Neuronal stem cell (in vitro differentiated cells): ENCODE results near the gene RIN3.
A peak's percentile ranks its signal among the peaks of the same experiment; 100 is the strongest.

Source experiments
- DNase-seq: peaks from one replicate; pipeline ENCODE4 v3.0.0-alpha.2; 2013; ENCODE audit warnings: low spot score
- H2AFZ ChIP-seq: one replicate; pipeline ENCODE4 v1.6.1; 2013; ENCODE audit warnings: mild to moderate bottlenecking, low read length, inconsistent platforms
- H2AK5ac ChIP-seq: 2 replicates; pipeline ENCODE4 v1.6.1; 2013; ENCODE audit warnings: low read depth, mild to moderate bottlenecking, inconsistent platforms, low read length, moderate library complexity, mixed read lengths
- H2BK120ac ChIP-seq: 2 replicates; pipeline ENCODE4 v1.6.1; 2013; ENCODE audit warnings: low read depth, mild to moderate bottlenecking, inconsistent platforms, low read length, moderate library complexity, mixed read lengths
- H2BK12ac ChIP-seq: one replicate; pipeline ENCODE4 v1.6.1; 2013; ENCODE audit warnings: low read length, inconsistent platforms
- H2BK15ac ChIP-seq: 2 replicates; pipeline ENCODE4 v1.6.1; 2013; ENCODE audit warnings: mild to moderate bottlenecking, low read length, inconsistent platforms, mixed read lengths
- H2BK5ac ChIP-seq: one replicate; pipeline ENCODE4 v1.6.1; 2013; ENCODE audit warnings: inconsistent platforms, mild to moderate bottlenecking, low read length, moderate library complexity
- H3K14ac ChIP-seq: one replicate; pipeline ENCODE4 v1.6.1; 2013; ENCODE audit warnings: low read length, inconsistent platforms
- H3K18ac ChIP-seq: 2 replicates; pipeline ENCODE4 v1.6.1; 2013; ENCODE audit warnings: low read length, inconsistent platforms
- H3K23ac ChIP-seq: 2 replicates; pipeline ENCODE4 v1.6.1; 2013; ENCODE audit warnings: low read depth, mild to moderate bottlenecking, mixed read lengths, low read length, inconsistent platforms; ENCODE audit not compliant: poor library complexity
- H3K27ac ChIP-seq: replicated peaks from 3 replicates; pipeline ENCODE4 v1.5.1; 2013; ENCODE audit warnings: low read length, inconsistent platforms
- H3K27me3 ChIP-seq, 3 experiments: 2 replicates each; pipeline ENCODE4 v1.6.1; 2013; ENCODE audit warnings: low read length in 3 of 3, mild to moderate bottlenecking in 2 of 3, inconsistent platforms in 1 of 3, low read depth in 1 of 3, mixed read lengths in 1 of 3, moderate library complexity in 1 of 3; ENCODE audit not compliant: control insufficient read depth in 3 of 3, insufficient read depth in 3 of 3
- H3K36me3 ChIP-seq, 2 donors: replicated peaks in 1 of 2; 2 replicates each; pipeline ENCODE4 v1.6.1; 2013; ENCODE audit warnings: low read length in 2 of 2; ENCODE audit not compliant: control insufficient read depth in 2 of 2, insufficient read depth in 2 of 2
- H3K4ac ChIP-seq: 2 replicates; pipeline ENCODE4 v1.6.1; 2013; ENCODE audit warnings: inconsistent platforms, mild to moderate bottlenecking, low read length, moderate library complexity
- H3K4me1 ChIP-seq, 2 donors: 1 replicate in 1 of 2; 2 replicates in 1 of 2; pipeline ENCODE4 v1.6.1; 2013; ENCODE audit warnings: low read length in 2 of 2, low read depth in 1 of 2; ENCODE audit not compliant: control insufficient read depth in 2 of 2, insufficient read depth in 1 of 2
- H3K4me2 ChIP-seq: one replicate; pipeline ENCODE4 v1.6.1; 2013; ENCODE audit warnings: mild to moderate bottlenecking, low read length, inconsistent platforms; ENCODE audit not compliant: insufficient read depth, poor library complexity, severe bottlenecking
- H3K4me3 ChIP-seq, 2 donors: 2 replicates each; pipeline ENCODE4 v1.5.1; 2013; ENCODE audit warnings: low read length in 2 of 2, mild to moderate bottlenecking in 2 of 2, inconsistent platforms in 1 of 2, moderate library complexity in 1 of 2
- H3K79me1 ChIP-seq: one replicate; pipeline ENCODE4 v1.6.1; 2013; ENCODE audit warnings: low read depth, mild to moderate bottlenecking, inconsistent platforms, low read length, moderate library complexity
- H3K9ac ChIP-seq: one replicate; pipeline ENCODE4 v1.6.1; 2013; ENCODE audit warnings: mild to moderate bottlenecking, low read depth, low read length, inconsistent platforms; ENCODE audit not compliant: poor library complexity
- H3K9me3 ChIP-seq, 2 donors: replicated peaks in 1 of 2; 2 replicates each; pipeline versions ENCODE3 to v1.6.1; 2013; ENCODE audit warnings: low read length in 2 of 2, mild to moderate bottlenecking in 2 of 2, inconsistent platforms in 1 of 2, low read depth in 1 of 2, mixed read lengths in 1 of 2, moderate library complexity in 1 of 2; ENCODE audit not compliant: control insufficient read depth in 2 of 2, insufficient read depth in 1 of 2
- H4K8ac ChIP-seq: one replicate; pipeline ENCODE4 v1.6.1; 2013; ENCODE audit warnings: low read depth, mild to moderate bottlenecking, inconsistent platforms, low read length, moderate library complexity
- H4K91ac ChIP-seq: one replicate; pipeline ENCODE4 v1.6.1; 2013; ENCODE audit warnings: low read length, low read depth, mild to moderate bottlenecking, inconsistent platforms; ENCODE audit not compliant: poor library complexity
- WGBS, 2 donors: extraction: QIAGEN DNeasy Blood & Tissue Kit; methylation state at CpG; one replicate each; pipeline ENCODE4 v1.1.7; 2013; ENCODE audit warnings: missing lambda C conversion rate in 2 of 2, mixed read lengths in 1 of 2; ENCODE audit not compliant: insufficient read length in 2 of 2, insufficient replicate concordance in 1 of 2; ENCODE audit errors: extremely low coverage in 2 of 2; 5-methylcytosine and 5-hydroxymethylcytosine counted together

Gene RIN3

GRCh38 chr14:92495027-92495426 is 18.6 kb upstream of the RIN3 start:
- Histone ChIP-seq H4K91ac (no peak overlapping the region), H2BK5ac (no peak overlapping the region), H2BK15ac (no peak overlapping the region), H3K23ac (no peak overlapping the region), H3K4ac (no peak overlapping the region), H2AK5ac (no peak overlapping the region), H3K79me1 (no peaks in the 10 kb centered on the region), H3K9me3 (no peaks in the 10 kb centered on the region), H3K27me3 (peaks cover 0 to 9% (median 0%) of the 10 kb centered on the region in 3 experiments), H4K8ac (no peak overlapping the region), H2AFZ (no peak overlapping the region), H3K14ac (no peak overlapping the region), H3K9ac (no peak overlapping the region), H3K4me2 (no peak overlapping the region), H3K27ac (no peak overlapping the region), H3K18ac (no peak overlapping the region), H3K36me3 (no peaks in the 10 kb centered on the region), H3K4me1 (peaks cover 4 to 6% of the 10 kb centered on the region in 2 donors), H2BK120ac (no peak overlapping the region), H2BK12ac (no peak overlapping the region), H3K4me3 (no peak overlapping the region)
- no CpG with 5 or more reads among the region's 6 CpGs for WGBS, 2 donors
- no peak for DNase-seq

DNA sequence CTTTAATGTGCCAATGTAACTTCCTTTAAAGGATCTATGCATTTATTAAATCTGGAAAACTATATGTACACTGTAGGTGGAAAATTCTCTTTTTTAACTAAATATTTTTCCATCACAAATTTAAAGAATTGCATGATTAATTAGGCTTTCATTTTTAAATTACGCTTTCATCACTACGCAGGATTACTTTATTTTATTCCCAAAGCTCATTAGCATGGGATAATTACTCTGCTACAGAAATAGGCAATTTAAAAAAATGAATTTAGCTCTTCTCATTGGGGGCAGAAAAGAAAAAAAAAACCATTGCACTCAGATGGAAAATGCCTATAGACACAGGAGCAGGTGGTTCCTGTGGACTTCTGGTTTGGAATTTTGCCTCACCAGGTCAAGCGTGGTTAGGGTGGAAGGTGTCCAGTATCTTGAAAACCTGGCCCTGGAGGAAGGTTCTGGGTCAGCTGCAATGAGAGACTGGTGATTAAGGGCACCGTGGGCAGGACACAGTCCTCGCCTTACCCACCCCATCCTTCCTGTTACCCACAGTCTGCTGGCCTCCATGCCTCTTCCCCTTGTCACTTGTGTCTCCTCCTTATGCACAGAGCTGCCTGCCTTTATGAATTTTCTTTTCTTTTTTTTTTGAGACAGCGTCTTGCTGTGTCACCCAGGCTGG is 17.3 kb upstream of the RIN3 start:
- no peak overlapping the region for H2AFZ ChIP-seq
- peaks cover 0 to 5% (median 0%) of the 10 kb centered on the region in 3 experiments for H3K27me3 ChIP-seq
- H4K91ac ChIP-seq, result no peak overlapping the region
- peak overlapping the region in 1 of 2 donors; percentile 55 for H3K4me3 ChIP-seq
- H3K9me3 ChIP-seq, result no peaks in the 10 kb centered on the region
- no peaks in the 10 kb centered on the region for H3K36me3 ChIP-seq
- H3K27ac ChIP-seq, result no peak overlapping the region
- no peak overlapping the region for H2BK5ac ChIP-seq
- WGBS, 2 donors, result no CpG with 5 or more reads among the region's 6 CpGs
- no peak overlapping the region for H2BK120ac ChIP-seq
- no peak overlapping the region for H2BK12ac ChIP-seq
- no peak for DNase-seq
- H3K4me1 ChIP-seq, result peaks cover 4 to 10% of the 10 kb centered on the region in 2 donors
- H3K14ac ChIP-seq, result no peak overlapping the region
- H2AK5ac ChIP-seq, result no peak overlapping the region
- no peak overlapping the region for H4K8ac ChIP-seq
- no peak overlapping the region for H3K9ac ChIP-seq
- H3K18ac ChIP-seq, result no peak overlapping the region
- no peak overlapping the region for H3K4me2 ChIP-seq
- H3K4ac ChIP-seq, result no peak overlapping the region
- H2BK15ac ChIP-seq, result no peak overlapping the region
- no peaks in the 10 kb centered on the region for H3K79me1 ChIP-seq
- H3K23ac ChIP-seq, result no peak overlapping the region

GRCh38 chr14:92497391-92497790 is 16.2 kb upstream of the RIN3 start:
- Histone ChIP-seq H3K27me3 (peaks cover 0 to 4% (median 0%) of the 10 kb centered on the region in 3 experiments), H2AFZ (peak overlapping the region; percentile 51), H3K4me1 (peaks cover 4 to 10% of the 10 kb centered on the region in 2 donors), H3K23ac (no peak overlapping the region), H2BK15ac (no peak overlapping the region), H3K4me3 (no peak overlapping the region), H4K91ac (no peak overlapping the region), H3K9me3 (no peaks in the 10 kb centered on the region), H2BK5ac (no peak overlapping the region), H3K18ac (peak overlapping the region; percentile 71), H3K4me2 (no peak overlapping the region), H4K8ac (no peak overlapping the region), H2AK5ac (no peak overlapping the region), H3K79me1 (no peaks in the 10 kb centered on the region), H3K27ac (no peak overlapping the region), H3K36me3 (no peaks in the 10 kb centered on the region), H3K14ac (no peak overlapping the region), H3K4ac (no peak overlapping the region), H3K9ac (no peak overlapping the region), H2BK12ac (no peak overlapping the region), H2BK120ac (no peak overlapping the region)
- WGBS, 2 donors, result no CpG with 5 or more reads among the region's 8 CpGs
- DNase-seq, result no peak

DNA sequence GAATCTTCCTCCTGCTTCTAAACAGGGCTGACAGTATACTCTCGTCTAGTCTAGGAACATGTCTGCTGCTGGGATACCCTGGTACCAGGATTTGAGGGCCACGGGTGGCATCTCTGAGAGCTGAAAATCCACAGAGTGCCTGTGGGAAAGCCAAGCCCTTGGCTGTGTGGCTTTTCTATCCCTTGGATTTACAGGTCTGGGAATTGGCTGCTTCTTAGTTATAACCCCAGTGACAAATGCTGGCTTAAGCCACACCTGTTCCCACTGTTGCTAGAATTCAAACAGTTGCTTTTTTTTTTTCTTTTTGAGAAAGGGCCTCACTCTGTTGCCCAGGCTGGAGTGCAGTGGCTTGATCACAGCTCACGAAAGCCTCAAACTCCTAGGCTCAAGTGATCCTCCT is 14.3 kb upstream of the RIN3 start:
- Histone ChIP-seq H2BK15ac (no peak overlapping the region), H2BK12ac (no peak overlapping the region), H2BK120ac (no peak overlapping the region), H3K79me1 (no peaks in the 10 kb centered on the region), H2AFZ (no peak overlapping the region), H3K9ac (no peak overlapping the region), H2BK5ac (no peak overlapping the region), H3K14ac (no peak overlapping the region), H3K4me1 (peaks cover 4 to 10% of the 10 kb centered on the region in 2 donors), H3K9me3 (no peaks in the 10 kb centered on the region), H3K36me3 (no peaks in the 10 kb centered on the region), H3K27me3 (no peaks in the 10 kb centered on the region), H3K4ac (no peak overlapping the region), H3K23ac (no peak overlapping the region), H3K18ac (no peak overlapping the region), H2AK5ac (no peak overlapping the region), H4K8ac (no peak overlapping the region), H4K91ac (no peak overlapping the region), H3K27ac (no peak overlapping the region), H3K4me3 (no peak overlapping the region), H3K4me2 (no peak overlapping the region)
- no CpG with 5 or more reads among the region's 3 CpGs for WGBS, 2 donors
- DNase-seq, result no peak
